Suprapubic skin (tissue), 3 donors: ENCODE data around the gene TBC1D5.

Experiments used
- EP300 ChIP-seq: sonication (generic); formaldehyde crosslinking; IDR thresholded peaks from one replicate; pipeline ENCODE4 v1.6.1; 2017; ENCODE audit warnings: antibody characterized with exemption
- TF ChIP-seq, protein P1 (sequence below), 2 donors: fragments of 200-600 bp in 1 of 2; fragments of 450-650 bp in 1 of 2; sonication (generic) in 1 of 2; IDR thresholded peaks; one replicate each; pipeline ENCODE4 v1.5.1; 2016 to 2019; ENCODE audit warnings: antibody characterized with exemption in 2 of 2, mild to moderate bottlenecking in 1 of 2, moderate library complexity in 1 of 2

DNA sequence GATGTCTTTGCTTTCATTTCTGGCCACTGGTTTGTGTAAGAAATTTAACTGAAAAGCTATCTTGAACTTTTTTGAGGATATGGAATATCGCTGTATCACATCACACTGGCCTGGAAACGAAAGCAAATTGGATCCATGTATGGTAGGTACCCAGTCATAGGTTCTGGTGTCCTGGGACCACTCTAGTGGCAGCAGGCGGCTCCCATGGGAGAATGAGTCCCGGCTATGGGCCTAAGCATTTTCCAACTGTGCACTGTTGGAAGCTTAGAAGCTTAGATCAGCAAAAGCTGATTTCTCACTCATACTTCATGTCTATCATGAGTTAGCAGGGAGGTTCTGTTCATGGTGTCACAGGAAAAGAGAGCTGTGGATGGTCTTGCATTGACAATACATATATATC is 534.5 kb downstream of the TBC1D5 start:
- TF ChIP-seq, protein P1, sequence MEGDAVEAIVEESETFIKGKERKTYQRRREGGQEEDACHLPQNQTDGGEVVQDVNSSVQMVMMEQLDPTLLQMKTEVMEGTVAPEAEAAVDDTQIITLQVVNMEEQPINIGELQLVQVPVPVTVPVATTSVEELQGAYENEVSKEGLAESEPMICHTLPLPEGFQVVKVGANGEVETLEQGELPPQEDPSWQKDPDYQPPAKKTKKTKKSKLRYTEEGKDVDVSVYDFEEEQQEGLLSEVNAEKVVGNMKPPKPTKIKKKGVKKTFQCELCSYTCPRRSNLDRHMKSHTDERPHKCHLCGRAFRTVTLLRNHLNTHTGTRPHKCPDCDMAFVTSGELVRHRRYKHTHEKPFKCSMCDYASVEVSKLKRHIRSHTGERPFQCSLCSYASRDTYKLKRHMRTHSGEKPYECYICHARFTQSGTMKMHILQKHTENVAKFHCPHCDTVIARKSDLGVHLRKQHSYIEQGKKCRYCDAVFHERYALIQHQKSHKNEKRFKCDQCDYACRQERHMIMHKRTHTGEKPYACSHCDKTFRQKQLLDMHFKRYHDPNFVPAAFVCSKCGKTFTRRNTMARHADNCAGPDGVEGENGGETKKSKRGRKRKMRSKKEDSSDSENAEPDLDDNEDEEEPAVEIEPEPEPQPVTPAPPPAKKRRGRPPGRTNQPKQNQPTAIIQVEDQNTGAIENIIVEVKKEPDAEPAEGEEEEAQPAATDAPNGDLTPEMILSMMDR (IDR thresholded peaks at IDR 0.05), result no peak
- TF ChIP-seq EP300, result no peak
